Neutrophil (primary cell): ENCODE data around the gene CLCN7.

Source experiments
- H3K27ac ChIP-seq: fragments of 200-600 bp; sonication (generic); 2 replicates; pipeline ENCODE4 v1.5.1; 2016; ENCODE audit warnings: mild to moderate bottlenecking, moderate library complexity
- H3K27me3 ChIP-seq: fragments of 200-600 bp; sonication (generic); 2 replicates; pipeline ENCODE4 v1.6.0; 2016; ENCODE audit warnings: mild to moderate bottlenecking
- H3K36me3 ChIP-seq: fragments of 200-600 bp; sonication (generic); 2 replicates; pipeline ENCODE4 v1.5.1; 2017
- H3K4me1 ChIP-seq, 2 experiments: fragments of 200-600 bp in 1 of 2; sonication (generic) in 1 of 2; 1 replicate in 1 of 2; 2 replicates in 1 of 2; pipeline versions ENCODE4 v1.5.1 to v1.6.1; 2013 to 2016; ENCODE audit warnings: low read depth in 1 of 2, low read length in 1 of 2, mild to moderate bottlenecking in 1 of 2, moderate library complexity in 1 of 2; ENCODE audit not compliant: control insufficient read depth in 1 of 2, insufficient read depth in 1 of 2
- H3K4me3 ChIP-seq, 2 experiments: fragments of 200-600 bp in 1 of 2; sonication (generic) in 1 of 2; 1 replicate in 1 of 2; 2 replicates in 1 of 2; pipeline ENCODE4 v1.5.1; 2013 to 2016; ENCODE audit warnings: low read depth in 1 of 2, low read length in 1 of 2, mild to moderate bottlenecking in 1 of 2, moderate library complexity in 1 of 2
- H3K9me3 ChIP-seq: fragments of 200-600 bp; sonication (generic); 2 replicates; pipeline ENCODE4 v1.5.1; 2016
- TF ChIP-seq, protein P1 (sequence below): fragments of 200-600 bp; sonication (generic); IDR thresholded peaks from 2 replicates; pipeline ENCODE4 v1.5.1; 2016; ENCODE audit warnings: antibody characterized with exemption

The CLCN7 gene

DNA sequence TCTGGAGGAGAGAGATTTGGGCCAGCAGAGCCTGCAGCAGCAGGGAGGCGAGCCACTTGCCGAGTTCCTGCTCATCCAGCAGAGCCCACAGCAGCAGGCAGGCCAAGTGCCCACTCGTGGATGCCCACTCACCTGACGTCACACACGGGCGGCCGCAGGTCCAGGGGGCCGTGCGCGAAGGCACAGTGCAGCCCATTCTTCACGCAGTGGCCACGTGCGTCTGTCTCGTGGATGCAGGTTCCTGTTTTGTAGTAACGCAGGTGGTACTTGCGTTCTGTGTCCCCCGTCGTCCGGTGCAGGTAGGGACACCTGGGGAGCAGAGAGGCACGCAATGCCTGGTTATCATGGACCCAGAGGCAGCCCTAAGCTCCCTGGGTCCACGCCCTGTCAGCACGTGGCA, 71.8 kb downstream of the CLCN7 start:
- Histone ChIP-seq H3K27me3 (no peaks in the 10 kb centered on the region), H3K9me3 (no peaks in the 10 kb centered on the region), H3K4me1 (peaks cover 4% of the 10 kb centered on the region in 2 experiments), H3K27ac (no peak overlapping the region), H3K36me3 (peaks cover 92% of the 10 kb centered on the region), H3K4me3 (no peak overlapping the region)
- TF ChIP-seq, protein P1, sequence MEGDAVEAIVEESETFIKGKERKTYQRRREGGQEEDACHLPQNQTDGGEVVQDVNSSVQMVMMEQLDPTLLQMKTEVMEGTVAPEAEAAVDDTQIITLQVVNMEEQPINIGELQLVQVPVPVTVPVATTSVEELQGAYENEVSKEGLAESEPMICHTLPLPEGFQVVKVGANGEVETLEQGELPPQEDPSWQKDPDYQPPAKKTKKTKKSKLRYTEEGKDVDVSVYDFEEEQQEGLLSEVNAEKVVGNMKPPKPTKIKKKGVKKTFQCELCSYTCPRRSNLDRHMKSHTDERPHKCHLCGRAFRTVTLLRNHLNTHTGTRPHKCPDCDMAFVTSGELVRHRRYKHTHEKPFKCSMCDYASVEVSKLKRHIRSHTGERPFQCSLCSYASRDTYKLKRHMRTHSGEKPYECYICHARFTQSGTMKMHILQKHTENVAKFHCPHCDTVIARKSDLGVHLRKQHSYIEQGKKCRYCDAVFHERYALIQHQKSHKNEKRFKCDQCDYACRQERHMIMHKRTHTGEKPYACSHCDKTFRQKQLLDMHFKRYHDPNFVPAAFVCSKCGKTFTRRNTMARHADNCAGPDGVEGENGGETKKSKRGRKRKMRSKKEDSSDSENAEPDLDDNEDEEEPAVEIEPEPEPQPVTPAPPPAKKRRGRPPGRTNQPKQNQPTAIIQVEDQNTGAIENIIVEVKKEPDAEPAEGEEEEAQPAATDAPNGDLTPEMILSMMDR: no peak

DNA sequence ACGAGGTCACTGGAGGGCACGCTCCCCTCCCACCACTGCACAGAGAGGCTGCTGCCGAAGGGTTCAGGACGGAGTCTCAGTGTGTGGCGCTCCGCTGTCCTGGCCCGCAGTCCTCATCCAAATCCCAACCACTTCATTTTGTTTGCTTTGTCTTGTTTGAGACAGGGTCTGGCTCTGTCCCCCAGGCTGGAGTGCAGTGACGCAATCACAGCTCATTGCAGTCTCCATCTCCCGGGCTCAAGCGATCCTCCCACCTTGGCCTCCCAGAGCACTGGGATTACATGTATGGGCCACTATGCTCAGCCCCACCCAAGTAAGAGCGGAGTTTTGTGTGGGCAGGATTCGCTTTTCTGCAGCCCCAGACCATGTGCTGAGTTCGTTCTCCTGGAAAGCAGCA, 73.1 kb downstream of the CLCN7 start:
- no peak overlapping the region for H3K27ac ChIP-seq
- no peaks in the 10 kb centered on the region for H3K27me3 ChIP-seq
- no peak overlapping the region for H3K4me3 ChIP-seq
- no peaks in the 10 kb centered on the region for H3K9me3 ChIP-seq
- TF ChIP-seq, protein P1: no peak
- no peaks in the 10 kb centered on the region for H3K4me1 ChIP-seq
- peaks cover 93% of the 10 kb centered on the region for H3K36me3 ChIP-seq

DNA sequence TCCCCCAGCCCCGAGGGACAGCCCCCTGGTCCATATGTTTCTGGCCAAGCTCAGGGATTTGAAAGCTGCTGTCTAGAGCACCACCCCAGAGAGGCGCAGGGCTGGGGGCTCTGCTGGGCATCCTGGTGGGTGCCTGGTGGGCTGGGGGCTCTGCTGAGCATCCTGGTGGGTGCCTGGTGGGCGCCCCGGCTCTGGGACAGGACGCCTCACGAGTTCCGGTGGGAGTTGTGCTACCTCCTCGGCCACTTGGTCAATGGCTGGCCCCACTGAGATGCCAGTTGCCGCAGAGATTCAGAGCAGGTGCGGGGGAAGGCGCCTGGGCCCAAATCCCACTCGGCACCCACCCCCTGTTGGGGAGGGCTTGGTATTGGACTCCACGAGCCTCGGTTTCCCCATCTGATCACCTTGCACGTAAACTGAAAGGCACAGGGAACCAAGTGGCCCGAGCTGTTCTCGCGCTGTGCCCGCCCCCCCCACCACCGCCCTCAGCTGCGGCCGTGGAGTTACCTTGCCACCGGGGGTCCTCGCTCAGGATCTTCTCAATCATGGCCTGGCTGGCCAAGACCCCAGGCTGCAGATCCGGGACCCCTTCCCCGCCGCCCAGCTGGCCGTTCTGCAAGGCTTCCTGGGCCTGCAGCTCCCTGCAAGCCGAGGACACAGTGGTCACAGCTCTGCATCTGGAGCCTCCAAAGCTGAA, 73.6 kb downstream of the CLCN7 start:
- TF ChIP-seq, protein P1: no peak
- Histone ChIP-seq H3K4me1 (no peaks in the 10 kb centered on the region), H3K9me3 (no peaks in the 10 kb centered on the region), H3K27ac (no peak overlapping the region), H3K27me3 (no peaks in the 10 kb centered on the region), H3K4me3 (no peak overlapping the region), H3K36me3 (peaks cover 93% of the 10 kb centered on the region)

DNA sequence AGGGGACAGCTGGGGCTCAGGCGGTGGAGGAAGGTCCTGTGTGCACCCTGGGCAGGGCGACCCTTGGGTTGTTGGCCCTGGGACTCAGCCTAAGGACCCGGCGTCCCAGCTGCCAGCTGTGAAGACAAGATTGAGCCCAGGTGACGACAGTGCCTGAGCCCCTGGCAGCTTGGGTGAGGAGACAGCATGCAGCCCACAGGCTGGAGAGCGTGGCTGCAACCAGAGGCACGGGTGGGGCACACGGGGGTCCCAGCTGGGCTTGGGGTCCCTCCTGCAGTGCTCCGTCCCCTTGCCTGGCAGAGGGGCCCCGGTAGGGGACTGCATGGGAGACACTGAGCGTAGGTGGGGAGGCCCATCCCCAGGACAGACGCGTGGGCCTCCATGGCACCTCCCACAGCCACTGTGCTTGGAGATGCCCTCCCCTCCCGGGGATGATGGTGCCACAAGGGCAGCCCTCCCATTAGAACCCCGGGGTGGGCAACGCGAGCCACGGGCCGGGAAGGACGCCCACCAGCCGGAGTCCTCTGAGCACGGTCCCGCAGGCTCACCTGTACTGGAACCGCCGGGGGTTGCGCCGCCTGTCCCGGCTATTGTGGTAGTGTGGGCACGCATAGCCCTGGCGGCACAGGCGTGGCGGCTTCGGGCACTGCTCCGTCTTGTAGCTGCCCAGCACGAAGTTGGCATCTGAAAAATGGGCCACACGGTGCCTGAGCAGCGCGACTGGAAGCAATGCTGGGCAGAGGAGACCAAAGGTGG, 75.8 kb downstream of the CLCN7 start:
- Histone ChIP-seq H3K9me3 (no peaks in the 10 kb centered on the region), H3K4me3 (no peak overlapping the region), H3K27me3 (no peaks in the 10 kb centered on the region), H3K4me1 (no peaks in the 10 kb centered on the region), H3K36me3 (peaks cover 99% of the 10 kb centered on the region), H3K27ac (no peak overlapping the region)
- TF ChIP-seq, protein P1: no peak

DNA sequence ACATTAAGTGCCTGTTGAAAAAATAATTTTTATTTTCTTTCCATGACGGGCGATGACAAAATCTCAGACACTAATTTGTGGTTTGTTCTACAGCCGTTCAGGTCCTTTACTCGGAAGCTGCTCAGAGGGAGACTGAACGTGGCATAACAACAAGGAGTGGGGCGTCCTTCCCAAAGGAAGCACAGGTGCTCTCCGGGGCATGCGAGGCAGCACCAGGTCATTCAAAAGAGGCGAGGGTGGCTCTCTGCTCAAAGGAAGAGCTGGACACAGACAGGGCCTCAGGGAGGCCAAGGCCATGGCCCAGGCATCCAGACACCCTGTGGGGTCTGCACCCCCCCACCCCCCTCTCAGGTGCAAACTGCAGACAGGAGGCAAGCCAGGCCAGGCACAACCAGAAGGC, 76.5 kb downstream of the CLCN7 start:
- TF ChIP-seq, protein P1: no peak
- Histone ChIP-seq H3K4me3 (no peak overlapping the region), H3K27me3 (no peaks in the 10 kb centered on the region), H3K27ac (no peak overlapping the region), H3K36me3 (peaks cover 99% of the 10 kb centered on the region), H3K9me3 (no peaks in the 10 kb centered on the region), H3K4me1 (no peaks in the 10 kb centered on the region)
